K562 treated with DMSO at 1 percent for 4 hours (cell line): ENCODE results near the gene LGALS8. TPM values are rescaled to one million over a fixed set of nuclear protein-coding genes. Genes with fewer than 3 reads are reported as not detected.

Source experiments
- total RNA-seq: library from RNA; unstranded; fragments of 300-600 nt; gene quantifications from 2 replicates; pipeline ENCODE4 v1.2.3, GENCODE V29; 2022; ENCODE audit not compliant: insufficient read depth

LGALS8 gene
- total RNA-seq: 44.5 and 71.3 TPM in 2 replicates

GRCh38 chr1:236523704-236524141 is at the start of gene LGALS8:
Gene LGALS8 (plus strand): TSS chr1:236523982. CDS start chr1:236526071, 2,089 bp downstream.

Other genes starting within 250 kb of the LGALS8 start
- 5.3 and 5.8 TPM in 2 replicates for gene ERO1B, start 242.0 kb upstream of the LGALS8 start, total RNA-seq
- 7.5 and 10.9 TPM in 2 replicates for gene EDARADD, start 129.7 kb upstream of the LGALS8 start, total RNA-seq
- gene HEATR1, start 80.5 kb downstream of the LGALS8 start, total RNA-seq: 10.8 and 12.1 TPM in 2 replicates
- 0.32 and 1.1 TPM in 2 replicates for gene ACTN2, start 162.5 kb downstream of the LGALS8 start, total RNA-seq